T-helper 9 cell (primary cell): Measurements from ENCODE around the gene SPON1.

Source experiments
- DNase-seq: peaks from one replicate; pipeline ENCODE4 v3.0.0-alpha.2; 2020

SPON1 gene

GRCh38 chr11:13944911-13945425, 17.6 kb upstream of the SPON1 start:
- DNase-seq, result no peak

DNA sequence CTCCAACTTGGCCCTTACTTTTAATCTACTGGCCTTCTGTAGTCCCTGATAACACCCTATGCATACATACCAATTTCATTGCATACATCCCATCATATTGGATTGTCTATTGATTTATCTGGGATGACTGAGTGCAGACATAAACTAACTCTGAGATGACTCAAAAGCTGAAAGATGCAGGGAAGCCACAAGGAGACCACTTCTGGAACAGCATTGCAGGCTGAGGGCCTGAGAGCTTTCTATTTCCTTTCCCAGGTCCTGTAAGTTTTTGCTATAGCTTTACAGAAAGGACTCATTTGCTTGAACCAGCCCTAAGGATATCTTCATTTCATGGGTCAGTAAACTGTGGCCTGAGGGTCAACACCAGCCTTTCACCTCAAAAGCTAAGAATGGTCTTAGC, 15.1 kb upstream of the SPON1 start:
- DNase-seq, result no peak

DNA sequence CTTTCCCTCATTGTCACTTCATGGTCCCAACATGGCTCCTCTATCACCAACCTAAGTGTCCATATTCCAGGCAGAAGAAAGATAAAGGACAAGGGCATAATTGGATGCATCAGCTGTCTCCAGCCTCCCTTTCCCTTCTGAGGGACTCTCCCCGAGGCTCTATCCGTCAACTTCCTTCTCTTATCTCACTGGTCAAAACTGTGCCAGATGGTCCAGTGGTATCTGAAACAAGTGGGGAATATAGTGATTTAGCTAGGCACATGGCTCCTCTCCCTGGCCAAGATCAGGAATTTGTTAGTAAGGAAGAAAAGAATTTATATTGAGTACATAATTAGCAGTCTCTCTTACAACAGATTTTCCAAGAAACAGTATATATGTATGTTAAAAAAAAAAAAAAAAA, 12.6 kb upstream of the SPON1 start:
- DNase-seq, result no peak

DNA sequence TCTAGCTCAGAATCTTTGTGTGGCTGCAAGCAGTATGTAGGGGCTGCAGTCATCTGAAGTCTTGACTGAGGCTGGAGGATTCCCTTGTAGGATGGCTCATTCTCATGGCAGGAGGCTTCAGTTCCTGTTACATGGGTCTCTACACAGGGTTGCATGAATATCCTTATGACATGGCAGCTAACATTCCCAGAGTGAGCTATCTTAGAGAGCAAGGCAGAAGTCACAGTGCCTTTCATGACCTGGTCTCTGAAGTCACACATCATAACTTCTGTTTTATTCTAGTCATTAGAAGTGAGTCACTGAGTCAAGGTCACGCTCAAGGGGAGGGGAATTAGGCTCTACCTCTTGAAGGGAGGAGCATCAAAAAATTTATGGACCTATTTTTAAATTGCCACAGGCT, 10.3 kb upstream of the SPON1 start:
- DNase-seq, result no peak

GRCh38 chr11:13952668-13953067, 9.9 kb upstream of the SPON1 start:
- no peak for DNase-seq

GRCh38 chr11:13954591-13954990, 7.9 kb upstream of the SPON1 start:
- DNase-seq, result no peak

- peak; percentile 46 for DNase-seq
Observed at GRCh38 chr11:13955971-13956421, 6.5 kb upstream of the SPON1 start.

- no peak for DNase-seq
Observed at GRCh38 chr11:13956988-13957387, 5.5 kb upstream of the SPON1 start.

GRCh38 chr11:13958641-13959400, 3.7 kb upstream of the SPON1 start:
- DNase-seq, result no peak

GRCh38 chr11:13962198-13962561, 343 bp upstream of the SPON1 start:
- no peak for DNase-seq

DNA sequence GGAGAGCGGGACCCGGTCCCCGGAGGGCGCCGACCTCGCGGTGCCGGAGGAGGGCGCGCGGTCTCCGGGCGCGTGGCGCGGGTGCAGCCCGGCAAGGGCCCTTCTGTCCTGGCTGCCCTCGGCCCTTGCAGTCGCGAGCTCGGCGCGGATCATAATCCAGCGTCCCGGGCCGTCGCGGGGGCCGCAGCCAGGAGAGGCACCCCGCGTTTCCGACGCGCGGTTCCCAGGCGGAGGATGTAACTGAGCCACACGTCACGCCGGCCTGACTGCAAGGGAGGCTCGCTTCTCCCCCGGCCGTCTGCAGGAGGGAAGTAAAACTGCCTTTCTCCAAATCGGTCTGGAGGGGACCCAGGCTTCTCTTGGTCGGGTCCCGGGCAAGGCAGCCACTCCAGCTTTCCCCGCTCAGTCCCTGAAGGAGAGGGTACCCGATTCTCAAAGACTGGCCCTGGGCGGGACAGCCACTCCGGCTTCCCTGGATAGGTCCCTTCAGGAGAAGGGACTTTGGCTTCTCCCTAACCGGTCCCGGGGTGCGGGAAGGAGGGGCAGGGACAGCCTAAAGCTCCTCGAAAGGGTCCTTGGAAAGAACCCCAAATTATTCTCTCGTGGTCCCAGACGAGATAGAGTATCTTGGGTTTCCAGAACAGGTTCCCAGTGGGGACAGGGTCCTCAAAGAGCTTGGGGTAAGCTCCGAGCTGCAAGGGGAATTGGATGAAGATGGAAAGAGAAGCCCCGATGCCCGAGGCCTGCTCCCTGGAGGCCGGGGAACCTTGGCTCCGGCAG, 836 bp downstream of the SPON1 start:
- no peak for DNase-seq

DNA sequence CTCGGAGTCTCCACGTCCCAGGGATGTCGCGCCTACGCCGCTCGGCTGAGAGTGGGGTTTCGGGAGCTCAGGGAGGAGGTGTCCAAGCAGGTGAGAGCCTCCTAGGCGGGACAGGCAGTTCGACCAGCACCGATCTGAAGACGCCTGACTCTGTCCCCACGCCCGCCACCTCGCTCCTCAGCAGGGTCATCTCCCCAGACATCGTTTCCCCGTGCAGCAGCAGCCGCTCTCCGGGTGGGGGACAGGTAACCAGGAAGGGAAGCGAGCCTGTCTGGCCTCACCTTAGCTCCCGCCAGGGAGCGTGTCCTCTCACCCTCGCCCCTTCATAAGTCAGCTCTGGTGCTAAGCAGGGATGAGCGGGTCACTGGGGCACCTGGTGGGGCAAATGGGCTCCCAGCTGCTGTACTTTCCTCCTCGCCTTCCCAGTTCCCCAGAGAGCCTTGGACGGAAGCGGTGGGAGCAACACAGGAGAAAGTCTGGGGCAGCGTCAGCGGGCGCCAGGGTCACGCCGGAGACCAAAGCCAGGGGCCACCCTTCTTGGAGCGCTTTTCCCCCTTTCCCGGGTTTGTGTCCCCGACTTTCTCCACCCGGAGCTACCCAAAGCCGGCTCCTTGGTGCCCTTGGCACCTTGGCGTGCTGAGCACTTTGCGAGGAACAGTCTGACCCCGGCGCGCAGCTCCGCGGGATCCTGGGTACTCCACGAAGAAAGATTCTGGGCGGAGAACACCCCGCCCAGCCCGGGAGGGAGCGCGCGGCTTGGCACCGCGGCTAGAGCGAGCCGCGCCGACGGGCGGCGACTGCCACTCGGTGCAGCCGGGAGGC, 1.6 kb downstream of the SPON1 start:
- no peak for DNase-seq

DNA sequence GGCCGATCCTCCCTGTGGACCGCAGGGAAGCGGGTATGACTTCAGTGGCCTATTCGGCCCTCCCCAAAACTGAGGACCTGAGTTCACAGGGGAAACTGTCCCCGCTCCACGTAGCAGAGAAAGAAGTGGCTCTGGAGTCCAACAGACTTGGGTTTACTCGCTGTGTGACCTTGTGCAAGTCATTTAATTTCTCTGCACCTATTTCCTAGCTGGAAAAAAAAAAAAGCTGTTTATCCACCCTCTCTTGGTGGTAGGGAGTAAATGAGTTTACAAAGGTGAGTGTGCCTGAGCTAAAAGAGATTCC, 2.2 kb downstream of the SPON1 start:
- DNase-seq, result no peak

DNA sequence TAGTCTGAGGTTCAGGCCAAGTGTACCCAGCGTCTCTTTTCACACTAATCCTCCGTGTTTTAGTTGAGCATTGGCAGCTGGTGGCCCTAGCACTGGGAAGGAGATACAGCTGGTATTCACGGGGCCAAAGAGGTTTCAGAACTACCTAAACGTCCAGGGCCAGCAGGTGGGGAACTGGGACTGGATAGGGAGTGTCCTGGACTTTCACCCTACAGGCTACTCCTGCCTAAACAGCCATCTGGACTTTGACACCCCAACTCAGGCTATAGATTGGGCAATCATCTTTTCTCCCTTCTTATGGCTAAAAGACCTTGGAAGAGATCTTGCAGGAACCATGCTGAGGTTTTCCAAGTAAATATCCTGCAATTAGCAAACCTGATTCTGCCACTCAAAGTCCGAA, 2.8 kb downstream of the SPON1 start:
- DNase-seq, result no peak

GRCh38 chr11:13966013-13966412, 3.5 kb downstream of the SPON1 start:
- no peak for DNase-seq

DNA sequence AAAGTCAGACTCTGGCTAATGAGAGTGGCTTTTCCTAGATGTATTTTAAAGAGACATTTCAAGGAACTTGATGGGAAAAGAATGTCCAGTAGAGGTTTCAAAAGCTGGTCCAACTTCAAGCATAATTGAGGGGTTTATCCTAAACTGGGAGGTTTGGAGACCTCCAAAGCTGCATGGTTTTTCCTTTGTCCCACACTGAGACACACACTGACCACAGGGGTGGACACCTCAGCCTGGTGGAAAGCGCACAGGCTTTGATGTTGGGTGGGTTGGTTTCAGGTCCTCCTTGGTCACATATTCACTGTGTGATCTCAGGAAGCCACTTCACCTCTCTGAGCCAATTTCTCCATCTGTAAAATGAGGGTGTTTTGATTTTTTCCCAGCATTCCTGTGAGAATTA, 4.0 kb downstream of the SPON1 start:
- no peak for DNase-seq

- DNase-seq, result no peak
Observed at GRCh38 chr11:13970986-13971385, 8.5 kb downstream of the SPON1 start.

DNA sequence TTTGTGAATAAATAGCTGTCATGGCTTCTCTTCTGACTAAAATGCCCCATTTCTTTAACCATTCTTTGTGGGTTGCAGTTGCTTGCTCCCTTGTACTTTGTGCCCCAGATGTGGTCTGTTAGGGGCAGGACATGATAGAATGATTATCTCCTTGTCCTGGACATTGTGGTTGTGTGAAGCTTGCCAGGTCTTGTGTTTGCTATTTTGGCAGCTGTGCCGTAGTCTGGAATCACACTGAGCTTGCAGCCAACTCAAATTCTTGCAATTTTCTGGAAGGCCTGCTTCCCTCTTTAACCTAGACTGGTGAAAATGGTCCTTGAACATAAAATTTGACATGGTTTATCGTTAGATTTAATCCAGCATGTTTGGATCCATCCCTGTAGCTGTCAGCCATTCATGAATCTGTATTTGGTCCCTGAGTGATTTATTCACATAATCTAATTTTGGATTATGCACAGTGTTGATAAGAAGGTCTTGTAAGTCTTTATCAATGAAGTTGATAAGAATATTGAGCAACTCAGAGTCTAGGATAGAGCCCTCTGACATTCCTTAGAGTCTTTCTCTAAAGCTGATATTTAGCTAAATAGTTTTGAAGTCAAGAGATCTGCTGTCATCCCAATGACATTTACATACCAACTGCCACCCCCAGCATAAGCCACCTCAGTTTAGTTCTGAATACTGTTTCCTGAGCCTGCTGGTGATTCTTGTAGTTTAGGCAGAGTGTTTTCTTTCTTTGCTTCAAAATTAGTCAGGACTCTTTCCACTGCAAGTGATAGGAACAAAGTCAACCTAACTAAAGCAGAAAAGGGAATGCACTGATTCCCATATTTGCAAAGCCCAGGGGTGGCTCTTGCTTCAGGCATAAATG, 9.8 kb downstream of the SPON1 start:
- no peak for DNase-seq

GRCh38 chr11:13972944-13973343, 10.4 kb downstream of the SPON1 start:
- no peak for DNase-seq

DNA sequence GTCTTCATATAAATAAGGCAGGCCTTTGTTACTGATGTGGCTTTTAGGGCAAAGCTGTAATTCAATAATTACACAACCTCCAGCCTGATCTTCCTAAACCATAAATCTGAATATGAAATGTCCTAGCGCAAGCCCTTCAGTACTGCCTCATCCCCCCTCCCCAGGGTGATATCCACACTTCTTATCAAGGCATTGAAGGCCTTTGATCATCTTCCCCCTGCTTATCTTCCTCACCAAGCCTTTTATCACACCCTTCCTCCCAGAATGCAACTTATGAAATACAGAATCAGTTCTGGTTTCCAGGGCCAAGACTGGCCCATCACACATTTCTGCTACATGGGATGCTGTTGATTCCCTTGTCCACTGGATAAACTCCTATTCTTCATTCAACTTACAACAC, 12.1 kb downstream of the SPON1 start:
- no peak for DNase-seq

DNA sequence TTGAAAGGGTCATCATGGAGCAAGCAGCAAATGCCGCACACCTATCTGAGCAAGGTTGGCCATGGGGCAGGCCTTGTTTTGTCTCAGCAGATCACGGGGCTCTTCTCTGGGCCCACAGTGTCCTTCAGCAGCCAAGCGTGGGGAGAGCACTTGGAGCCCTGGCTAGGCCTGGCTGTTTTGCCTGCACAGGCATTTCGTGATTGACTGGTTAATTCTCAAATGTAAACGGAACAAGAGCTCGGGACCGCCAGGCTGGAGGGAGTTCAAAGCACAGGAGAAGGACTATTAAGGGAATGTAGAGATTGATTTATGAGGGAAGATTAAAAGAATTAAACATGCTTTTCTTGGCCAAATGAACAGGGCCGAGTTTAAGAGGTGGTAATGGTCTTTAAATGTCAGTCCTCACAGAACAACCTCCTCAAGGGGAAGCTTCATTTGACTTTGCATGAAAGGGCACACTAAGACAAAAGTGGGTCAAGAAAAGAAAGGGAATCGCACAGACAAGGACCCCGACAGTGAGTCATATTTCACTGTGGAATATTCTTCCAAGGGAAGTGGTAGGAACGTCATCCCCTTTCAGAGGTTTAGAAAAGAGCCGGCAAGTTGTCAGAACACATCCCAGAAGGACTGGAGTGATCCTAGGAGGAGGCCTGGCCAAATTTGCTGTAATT, 20.7 kb downstream of the SPON1 start:
- no peak for DNase-seq
